ENCODE results near the gene NOS1AP. TPM values are rescaled to one million over a fixed set of nuclear protein-coding genes. Genes with fewer than 3 reads are reported as not detected.
"Not testable (repeated sequence)": the region's sequence is repeated elsewhere in the genome, so short reads cannot be mapped to it uniquely, and the experiment has no call there.

Gene NOS1AP
- total and polyA plus RNA-seq, 3 experiments from 2014 or later = 0.07 TPM; not detected in 2

DNA sequence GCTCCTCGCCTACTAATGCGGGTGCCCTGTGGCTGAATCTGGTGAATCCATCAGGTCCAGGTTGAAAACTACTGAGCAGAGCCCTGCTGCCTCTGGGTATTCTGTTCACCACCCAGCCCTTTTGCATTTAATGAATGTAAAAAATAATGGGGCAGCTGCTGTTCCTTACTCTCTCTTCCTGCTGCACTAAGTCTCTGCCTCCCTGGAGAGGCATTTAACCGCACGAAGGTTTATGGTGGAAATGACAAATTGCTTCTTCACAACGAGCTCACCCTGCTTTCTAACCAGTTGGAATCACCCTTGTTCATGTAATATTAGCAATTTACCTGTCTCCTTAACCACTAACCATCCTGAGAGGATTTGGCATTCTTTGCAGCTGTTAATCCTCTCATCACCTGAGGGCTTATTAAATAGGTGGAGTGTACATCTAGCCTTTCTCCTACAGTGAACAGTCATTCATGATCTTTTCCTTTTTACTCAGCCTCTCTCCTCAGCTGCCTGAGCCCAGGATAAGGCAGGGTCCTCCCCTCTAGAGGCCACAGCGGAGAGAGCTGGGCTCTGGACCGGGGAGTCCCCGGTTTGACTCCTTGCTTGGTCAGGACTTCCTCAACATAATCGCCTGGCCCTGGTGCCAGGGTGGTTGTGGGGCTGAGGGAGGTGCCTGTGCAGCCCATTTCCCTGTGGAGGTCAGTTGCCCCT, 97.6 kb downstream of the NOS1AP start:
- Histone ChIP-seq H3K27me3 (ENCODE audit: insufficient read depth, low read length, poor library complexity, severe bottlenecking) (no peaks in the 10 kb centered on the region), H3K27ac (ENCODE audit: low read depth, low read length) (no peak overlapping the region), H3K36me3 (ENCODE audit: insufficient read depth, low read length) (no peaks in the 10 kb centered on the region), H3K4me3 (ENCODE audit: low read length) (no peak overlapping the region), H3K4me1 (ENCODE audit: insufficient read depth, low read length) (no peaks in the 10 kb centered on the region), H3K9me3 (ENCODE audit: low read length) (no peaks in the 10 kb centered on the region)
- Mint-ChIP-seq H3K27ac (no peak overlapping the region), H3K27me3 (peaks cover 15 to 57% of the 10 kb centered on the region in 2 donors), H3K4me1 (no peaks in the 10 kb centered on the region), H3K9me3 (no peaks in the 10 kb centered on the region), H3K36me3 (no peaks in the 10 kb centered on the region), H3K4me3 (no peak overlapping the region)
- DNase-seq = no peak
- ChIA-PET POLR2A (no interaction called here), CTCF (no interaction called here)

DNA sequence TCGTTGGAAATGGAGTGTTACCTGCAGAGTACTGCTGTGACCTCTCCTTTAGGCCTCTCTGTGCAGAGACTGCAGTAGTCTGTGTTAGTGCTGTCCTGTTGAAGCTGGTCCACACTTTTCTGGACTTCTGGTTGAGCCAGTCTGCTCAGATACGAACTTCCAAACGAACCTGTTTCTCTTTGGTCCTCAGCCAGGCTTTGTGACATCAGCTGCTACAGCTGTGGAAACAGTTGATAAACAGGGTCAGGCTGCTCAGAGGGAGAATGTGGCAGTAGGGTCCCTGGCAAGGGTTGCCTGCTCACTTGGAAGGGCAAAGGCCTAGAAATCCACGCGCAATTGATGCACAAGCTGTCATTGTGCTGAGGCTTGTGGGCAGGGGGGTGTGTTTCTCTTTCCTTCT, 98.8 kb downstream of the NOS1AP start:
- Histone ChIP-seq H3K36me3 (ENCODE audit: insufficient read depth, low read length) (no peaks in the 10 kb centered on the region), H3K4me1 (ENCODE audit: insufficient read depth, low read length) (no peaks in the 10 kb centered on the region), H3K9me3 (ENCODE audit: low read length) (no peaks in the 10 kb centered on the region), H3K4me3 (ENCODE audit: low read length) (no peak overlapping the region), H3K27ac (ENCODE audit: low read depth, low read length) (no peak overlapping the region), H3K27me3 (ENCODE audit: insufficient read depth, low read length, poor library complexity, severe bottlenecking) (no peaks in the 10 kb centered on the region)
- ChIA-PET CTCF (no interaction called here), POLR2A (no interaction called here)
- H3K4me1 Mint-ChIP-seq = no peaks in the 10 kb centered on the region
- no peak overlapping the region for H3K4me3 Mint-ChIP-seq
- no peaks in the 10 kb centered on the region for H3K9me3 Mint-ChIP-seq
- no peak overlapping the region for H3K27ac Mint-ChIP-seq
- H3K27me3 Mint-ChIP-seq = peaks cover 12 to 57% of the 10 kb centered on the region in 2 donors
- no peaks in the 10 kb centered on the region for H3K36me3 Mint-ChIP-seq
- DNase-seq = no peak

DNA sequence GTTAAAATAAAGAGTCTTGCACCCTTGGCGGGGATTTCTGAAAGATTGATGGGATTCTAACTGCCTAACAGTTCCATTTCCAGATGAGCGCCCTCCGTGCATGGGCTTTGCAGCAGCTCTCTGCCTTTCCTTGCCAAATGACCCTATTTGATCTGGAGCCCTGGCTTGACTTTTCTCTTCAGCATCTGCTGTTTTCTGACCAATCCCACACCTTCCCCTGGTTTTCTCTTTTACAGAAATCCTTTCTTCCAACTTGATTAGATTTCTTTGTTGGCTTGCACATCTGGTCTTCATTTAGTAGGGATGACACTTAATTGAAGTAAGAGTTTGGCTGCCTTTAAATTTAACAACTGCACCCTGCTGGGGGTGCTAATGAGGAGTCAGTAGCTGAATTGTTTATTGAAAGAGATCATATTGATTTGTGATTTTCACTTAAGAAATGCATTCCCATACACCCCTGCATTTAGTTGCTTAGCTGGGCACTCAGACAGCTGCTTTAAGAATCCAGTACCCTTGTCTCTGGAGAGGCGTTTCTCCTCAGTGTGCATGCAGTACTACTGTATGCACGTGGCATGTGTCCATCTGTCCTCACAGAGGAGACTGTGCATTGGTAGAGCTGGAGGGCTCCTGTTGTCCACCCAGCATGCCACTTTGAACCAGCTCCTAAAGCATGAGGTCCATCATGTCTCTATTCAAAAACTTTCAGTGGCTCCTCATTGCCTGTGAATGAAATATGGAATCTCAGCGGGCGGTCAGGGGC, 99.7 kb downstream of the NOS1AP start:
- no peak for DNase-seq
- Mint-ChIP-seq H3K27me3 (peaks cover 10 to 52% of the 10 kb centered on the region in 2 donors), H3K4me3 (no peak overlapping the region), H3K9me3 (no peaks in the 10 kb centered on the region), H3K4me1 (no peaks in the 10 kb centered on the region), H3K27ac (no peak overlapping the region), H3K36me3 (no peaks in the 10 kb centered on the region)
- ChIA-PET CTCF (no interaction called here), POLR2A (no interaction called here)
- no peak overlapping the region for H3K27ac ChIP-seq (ENCODE audit: low read depth, low read length)
- no peaks in the 10 kb centered on the region for H3K36me3 ChIP-seq (ENCODE audit: insufficient read depth, low read length)
- no peaks in the 10 kb centered on the region for H3K9me3 ChIP-seq (ENCODE audit: low read length)
- no peaks in the 10 kb centered on the region for H3K27me3 ChIP-seq (ENCODE audit: insufficient read depth, low read length, poor library complexity, severe bottlenecking)
- H3K4me1 ChIP-seq (ENCODE audit: insufficient read depth, low read length) = no peaks in the 10 kb centered on the region
- H3K4me3 ChIP-seq (ENCODE audit: low read length) = no peak overlapping the region

DNA sequence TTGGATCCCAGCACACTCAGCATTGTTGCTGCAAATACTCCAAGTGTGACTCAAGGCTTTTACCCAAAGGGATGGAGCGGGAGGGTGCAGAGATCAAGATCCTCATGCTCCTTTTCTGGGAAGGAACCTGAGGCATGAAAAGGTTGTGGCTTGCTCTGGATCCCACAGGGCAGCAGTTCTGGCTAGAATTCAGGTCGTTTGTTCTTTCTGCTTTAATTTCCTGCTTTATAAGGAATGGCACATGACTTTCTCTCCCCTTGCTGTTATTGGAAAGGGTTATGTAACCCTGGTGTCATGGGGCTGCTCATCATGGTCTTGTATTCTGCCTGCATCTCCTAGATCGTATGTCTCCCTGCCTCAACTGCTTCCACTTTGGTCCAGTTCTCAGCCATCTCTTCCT, 101.6 kb downstream of the NOS1AP start:
- Mint-ChIP-seq H3K4me1 (no peaks in the 10 kb centered on the region), H3K4me3 (no peak overlapping the region), H3K9me3 (no peaks in the 10 kb centered on the region), H3K27ac (no peak overlapping the region), H3K36me3 (no peaks in the 10 kb centered on the region), H3K27me3 (peaks cover 5 to 37% of the 10 kb centered on the region in 2 donors)
- Histone ChIP-seq H3K9me3 (ENCODE audit: low read length) (no peaks in the 10 kb centered on the region), H3K27me3 (ENCODE audit: insufficient read depth, low read length, poor library complexity, severe bottlenecking) (no peaks in the 10 kb centered on the region), H3K27ac (ENCODE audit: low read depth, low read length) (no peak overlapping the region), H3K36me3 (ENCODE audit: insufficient read depth, low read length) (no peaks in the 10 kb centered on the region), H3K4me1 (ENCODE audit: insufficient read depth, low read length) (no peaks in the 10 kb centered on the region), H3K4me3 (ENCODE audit: low read length) (no peak overlapping the region)
- no peak for DNase-seq
- POLR2A ChIA-PET = no interaction called here
- CTCF ChIA-PET = no interaction called here

DNA sequence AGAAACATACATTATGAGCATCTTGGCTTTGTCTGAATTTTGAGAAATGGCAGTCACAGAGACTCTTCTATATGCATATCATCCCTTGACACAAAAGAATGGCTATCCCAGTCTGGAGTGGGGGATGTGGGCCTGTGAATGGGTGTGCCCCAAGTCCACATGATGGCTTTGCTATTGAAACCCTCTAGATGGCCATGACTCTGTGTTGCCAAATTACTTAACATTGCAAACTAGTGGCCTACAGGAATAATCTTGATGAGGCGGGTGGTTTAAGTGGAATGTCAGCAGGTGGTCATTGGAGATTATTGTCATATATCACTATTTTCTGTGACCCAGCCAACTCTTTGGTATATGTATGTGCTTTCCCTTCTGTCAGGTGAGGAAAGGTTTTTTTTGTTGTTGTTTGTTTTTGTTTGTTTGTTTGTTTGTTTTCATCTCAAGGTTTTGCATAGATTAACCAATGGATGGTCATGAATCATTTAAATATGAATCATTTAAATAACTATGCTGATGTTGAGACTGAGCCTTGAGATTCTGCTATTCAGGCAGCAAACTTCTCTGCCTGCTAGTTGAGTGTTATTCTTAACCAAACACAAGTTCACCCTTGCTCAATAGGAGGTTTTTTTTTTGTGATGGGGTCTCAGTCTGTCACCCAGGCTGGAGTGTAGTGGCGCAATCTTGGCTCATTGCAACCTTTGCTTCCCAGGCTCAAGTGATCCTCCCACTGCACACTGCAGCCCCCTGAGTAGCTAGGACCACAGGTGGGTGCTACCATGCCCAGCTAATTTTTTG, 103.0 kb downstream of the NOS1AP start:
- Histone ChIP-seq H3K9me3 (ENCODE audit: low read length) (no peaks in the 10 kb centered on the region), H3K27me3 (ENCODE audit: insufficient read depth, low read length, poor library complexity, severe bottlenecking) (no peaks in the 10 kb centered on the region), H3K4me1 (ENCODE audit: insufficient read depth, low read length) (no peaks in the 10 kb centered on the region), H3K4me3 (ENCODE audit: low read length) (no peak overlapping the region), H3K36me3 (ENCODE audit: insufficient read depth, low read length) (no peaks in the 10 kb centered on the region), H3K27ac (ENCODE audit: low read depth, low read length) (no peak overlapping the region)
- no peak overlapping the region for H3K4me3 Mint-ChIP-seq
- POLR2A ChIA-PET = no interaction called here
- H3K36me3 Mint-ChIP-seq = no peaks in the 10 kb centered on the region
- CTCF ChIA-PET = no interaction called here
- no peaks in the 10 kb centered on the region for H3K9me3 Mint-ChIP-seq
- H3K27ac Mint-ChIP-seq = no peak overlapping the region
- peaks cover 3 to 31% of the 10 kb centered on the region in 2 donors for H3K27me3 Mint-ChIP-seq
- no peak for DNase-seq
- H3K4me1 Mint-ChIP-seq = no peaks in the 10 kb centered on the region

DNA sequence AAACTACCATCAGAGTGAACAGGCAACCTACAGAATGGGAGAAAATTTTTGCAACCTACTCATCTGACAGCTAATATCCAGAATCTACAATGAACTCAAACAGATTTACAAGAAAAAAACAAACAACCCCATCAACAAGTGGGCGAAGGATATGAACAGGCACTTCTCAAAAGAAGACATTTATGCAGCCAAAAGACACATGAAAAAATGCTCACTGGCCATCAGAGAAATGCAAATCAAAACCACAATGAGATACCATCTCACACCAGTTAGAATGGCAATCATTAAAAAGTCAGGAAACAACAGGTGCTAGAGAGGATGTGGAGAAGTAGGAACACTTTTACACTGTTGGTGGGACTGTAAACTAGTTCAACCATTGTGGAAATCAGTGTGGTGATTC, 104.1 kb downstream of the NOS1AP start:
- H3K36me3 Mint-ChIP-seq; H3K36me3 ChIP-seq (ENCODE audit: insufficient read depth, low read length); DNase-seq; H3K27ac ChIP-seq (ENCODE audit: low read depth, low read length); H3K9me3 ChIP-seq (ENCODE audit: low read length); H3K4me1 Mint-ChIP-seq; H3K27me3 ChIP-seq (ENCODE audit: insufficient read depth, low read length, poor library complexity, severe bottlenecking); CTCF ChIA-PET; H3K4me3 Mint-ChIP-seq; POLR2A ChIA-PET; H3K9me3 Mint-ChIP-seq; H3K27ac Mint-ChIP-seq; H3K4me3 ChIP-seq (ENCODE audit: low read length); H3K4me1 ChIP-seq (ENCODE audit: insufficient read depth, low read length): not testable (repeated sequence)
- peaks cover 3 to 23% of the 10 kb centered on the region in 2 donors for H3K27me3 Mint-ChIP-seq

DNA sequence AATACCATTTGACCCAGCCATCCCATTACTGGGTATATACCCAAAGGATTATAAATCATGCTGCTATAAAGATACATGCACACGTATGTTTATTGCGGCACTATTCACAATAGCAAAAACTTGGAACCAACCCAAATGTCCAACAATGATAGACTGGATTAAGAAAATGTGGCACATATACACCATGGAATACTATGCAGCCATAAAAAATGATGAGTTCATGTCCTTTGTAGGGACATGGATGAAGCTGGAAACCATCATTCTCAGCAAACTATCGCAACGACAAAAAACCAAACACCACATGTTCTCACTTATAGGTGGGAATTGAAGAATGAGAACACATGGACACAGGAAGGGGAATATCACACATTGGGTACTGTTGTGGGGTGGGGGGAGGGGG, 104.5 kb downstream of the NOS1AP start:
- H3K27me3 ChIP-seq (ENCODE audit: insufficient read depth, low read length, poor library complexity, severe bottlenecking); POLR2A ChIA-PET; H3K27ac Mint-ChIP-seq; H3K9me3 ChIP-seq (ENCODE audit: low read length); H3K36me3 Mint-ChIP-seq; H3K4me3 Mint-ChIP-seq; H3K27ac ChIP-seq (ENCODE audit: low read depth, low read length); H3K4me1 ChIP-seq (ENCODE audit: insufficient read depth, low read length); H3K9me3 Mint-ChIP-seq; H3K4me3 ChIP-seq (ENCODE audit: low read length); H3K4me1 Mint-ChIP-seq; DNase-seq; CTCF ChIA-PET; H3K36me3 ChIP-seq (ENCODE audit: insufficient read depth, low read length): not testable (repeated sequence)
- peaks cover 3 to 21% of the 10 kb centered on the region in 2 donors for H3K27me3 Mint-ChIP-seq

DNA sequence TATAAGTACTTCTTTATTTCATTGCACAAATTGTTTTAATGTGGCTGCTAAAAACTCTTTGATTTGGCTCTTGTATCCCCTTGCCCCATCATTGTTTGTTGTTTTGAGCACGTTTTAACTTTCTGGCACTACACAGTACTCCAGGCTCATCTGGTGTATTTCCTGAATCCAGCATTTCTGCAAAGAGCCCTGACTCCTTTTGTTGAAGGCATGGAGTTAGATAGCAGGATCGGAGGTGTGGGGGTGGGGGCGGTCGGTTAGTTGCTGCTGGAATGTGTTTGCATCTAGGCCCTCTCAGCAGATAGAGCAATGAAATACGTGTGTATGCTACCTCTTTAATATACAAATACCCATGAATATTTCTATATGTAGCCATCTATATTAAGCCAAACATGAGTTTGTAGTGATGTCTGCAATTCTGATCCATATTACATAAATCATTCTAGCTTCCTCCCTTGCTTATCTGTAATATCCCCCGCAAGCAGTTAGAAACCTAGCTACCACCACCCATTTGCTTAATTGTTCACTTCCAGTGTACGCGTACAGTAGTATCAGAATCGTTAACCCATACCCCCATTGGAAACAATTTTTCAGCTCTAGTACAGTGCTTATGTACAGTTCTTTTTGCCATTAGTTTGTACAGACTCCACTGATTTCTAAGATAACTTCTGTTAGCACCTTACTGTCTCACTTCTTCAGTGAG, 106.0 kb downstream of the NOS1AP start:
- CTCF ChIA-PET = no interaction called here
- no peaks in the 10 kb centered on the region for H3K36me3 ChIP-seq (ENCODE audit: insufficient read depth, low read length)

More for the DNA sequence above, 106.0 kb downstream of the NOS1AP start:
- Mint-ChIP-seq H3K27me3 (peaks cover 7 to 25% of the 10 kb centered on the region in 2 donors), H3K4me1 (no peaks in the 10 kb centered on the region), H3K4me3 (no peak overlapping the region), H3K36me3 (no peaks in the 10 kb centered on the region), H3K9me3 (no peaks in the 10 kb centered on the region), H3K27ac (no peak overlapping the region)
- POLR2A ChIA-PET = no interaction called here
- H3K4me3 ChIP-seq (ENCODE audit: low read length) = no peak overlapping the region
- H3K27me3 ChIP-seq (ENCODE audit: insufficient read depth, low read length, poor library complexity, severe bottlenecking) = no peaks in the 10 kb centered on the region
- no peaks in the 10 kb centered on the region for H3K4me1 ChIP-seq (ENCODE audit: insufficient read depth, low read length)
- H3K9me3 ChIP-seq (ENCODE audit: low read length) = no peaks in the 10 kb centered on the region
- H3K27ac ChIP-seq (ENCODE audit: low read depth, low read length) = no peak overlapping the region
- no peak for DNase-seq

Measured in CD8-positive, alpha-beta memory T cell (primary cell).